Astrocyte (in vitro differentiated cells and primary cell): Measurements from ENCODE around the gene RIOK2. TPM values are rescaled to one million over a fixed set of nuclear protein-coding genes. Genes with fewer than 3 reads are reported as not detected.
A peak's percentile ranks its signal among the peaks of the same experiment; 100 is the strongest.

Source experiments
- DNase-seq: peaks from one replicate; pipeline ENCODE4 v3.0.0-alpha.2; 2010; ENCODE audit warnings: low read depth
- FAIRE-seq: peaks from 2 replicates; lab custom pipeline; 2011; peaks lifted over from hg19 to GRCh38; lab: Jason Lieb, UNC
- H2AFZ ChIP-seq: 2 replicates; pipeline ENCODE4 v1.6.0; 2012; ENCODE audit warnings: low read depth, low read length, inconsistent platforms
- H3K27ac ChIP-seq: 2 replicates; pipeline ENCODE4 v1.5.1; 2011; ENCODE audit warnings: low read depth, low read length, inconsistent platforms
- H3K27me3 ChIP-seq: 2 replicates; pipeline ENCODE4 v1.6.0; 2011; ENCODE audit warnings: low read length, inconsistent platforms; ENCODE audit not compliant: insufficient read depth
- H3K36me3 ChIP-seq: 2 replicates; pipeline ENCODE4 v1.5.1; 2011; ENCODE audit warnings: low read length, inconsistent platforms; ENCODE audit not compliant: insufficient read depth
- H3K4me1 ChIP-seq: 2 replicates; pipeline ENCODE4 v1.5.1; 2011; ENCODE audit warnings: low read length, inconsistent platforms; ENCODE audit not compliant: insufficient read depth
- H3K4me2 ChIP-seq: 2 replicates; pipeline ENCODE4 v1.6.0; 2012; ENCODE audit warnings: low read length, inconsistent platforms
- H3K4me3 ChIP-seq: 2 replicates; pipeline ENCODE4 v1.5.1; 2011; ENCODE audit warnings: low read depth, mild to moderate bottlenecking, low read length, inconsistent platforms; ENCODE audit not compliant: insufficient read depth
- H3K79me2 ChIP-seq: 2 replicates; pipeline ENCODE4 v1.6.0; 2012; ENCODE audit warnings: mild to moderate bottlenecking, low read length, inconsistent platforms; ENCODE audit not compliant: insufficient read depth
- H3K9ac ChIP-seq: 2 replicates; pipeline ENCODE4 v1.6.0; 2012; ENCODE audit warnings: mild to moderate bottlenecking, low read length, inconsistent platforms
- H3K9me3 ChIP-seq: 2 replicates; pipeline ENCODE4 v1.5.1; 2012; ENCODE audit warnings: low read depth, mild to moderate bottlenecking, low read length, inconsistent platforms; ENCODE audit not compliant: insufficient read depth
- H4K20me1 ChIP-seq: 2 replicates; pipeline ENCODE4 v1.6.0; 2012; ENCODE audit warnings: low read length, inconsistent platforms; ENCODE audit not compliant: insufficient read depth
- H3K27ac Mint-ChIP-seq: one replicate; pipeline ENCODE4 v1.8.0; 2021; ENCODE audit warnings: mild to moderate bottlenecking, mixed read lengths; ENCODE audit not compliant: unreplicated experiment
- H3K27me3 Mint-ChIP-seq: one replicate; pipeline ENCODE4 v1.8.0; 2021; ENCODE audit warnings: low read depth, mixed read lengths; ENCODE audit not compliant: unreplicated experiment
- H3K36me3 Mint-ChIP-seq: one replicate; pipeline ENCODE4 v1.8.0; 2021; ENCODE audit warnings: low read depth, mixed read lengths; ENCODE audit not compliant: unreplicated experiment
- H3K4me1 Mint-ChIP-seq: one replicate; pipeline ENCODE4 v1.8.0; 2021; ENCODE audit warnings: low read depth, mixed read lengths; ENCODE audit not compliant: unreplicated experiment
- H3K4me3 Mint-ChIP-seq: one replicate; pipeline ENCODE4 v1.8.0; 2021; ENCODE audit warnings: mild to moderate bottlenecking, moderate library complexity, mixed read lengths; ENCODE audit not compliant: unreplicated experiment
- H3K9me3 Mint-ChIP-seq: one replicate; pipeline ENCODE4 v1.8.0; 2021; ENCODE audit warnings: mild to moderate bottlenecking, mixed read lengths; ENCODE audit not compliant: unreplicated experiment
- EZH2 ChIP-seq: IDR thresholded peaks from 2 replicates; pipeline ENCODE4 v1.6.1; 2012; ENCODE audit warnings: mild to moderate bottlenecking, low read length, inconsistent platforms; ENCODE audit not compliant: insufficient read depth
- total RNA-seq: library from RNA; stranded (reverse); gene quantifications from 2 replicates; pipeline ENCODE4 v1.2.1, GENCODE V29; 2021
- TF ChIP-seq, protein P1 (sequence below): IDR thresholded peaks from 2 replicates; pipeline ENCODE4 v1.5.1; 2011; ENCODE audit warnings: low read depth, mild to moderate bottlenecking, inconsistent platforms, low read length, moderate library complexity; ENCODE audit not compliant: insufficient read depth

The RIOK2 gene
- total RNA-seq, 1 donor from 2014 or later = 39.4 TPM

DNA sequence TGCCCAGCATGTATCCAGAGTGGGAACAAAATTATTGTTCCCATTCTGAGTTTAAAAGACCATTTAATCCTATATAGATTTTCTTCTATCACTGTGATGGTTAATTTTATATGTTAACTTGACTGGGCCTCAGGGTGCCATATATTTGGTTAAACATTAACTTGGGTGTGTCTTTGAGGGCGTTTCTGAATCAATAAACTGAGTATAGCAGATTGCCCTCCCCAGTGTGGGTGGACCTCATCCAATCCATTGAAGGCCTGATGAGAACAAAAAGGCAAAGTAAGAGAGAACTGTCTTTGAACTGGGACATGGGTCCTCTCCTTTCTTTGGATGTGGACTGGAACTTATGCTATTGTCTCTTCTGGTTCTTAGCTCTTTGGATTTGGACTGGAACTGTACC lies 17.3 kb downstream of the RIOK2 start:
- Histone ChIP-seq H3K4me2 (no peak overlapping the region), H3K4me1 (no peaks in the 10 kb centered on the region), H3K27ac (no peak overlapping the region), H3K36me3 (peaks cover 49% of the 10 kb centered on the region), H4K20me1 (peaks cover 9% of the 10 kb centered on the region), H3K27me3 (no peaks in the 10 kb centered on the region), H3K9me3 (no peaks in the 10 kb centered on the region), H3K4me3 (no peak overlapping the region), H3K79me2 (no peaks in the 10 kb centered on the region), H2AFZ (no peak overlapping the region), H3K9ac (no peak overlapping the region)
- Mint-ChIP-seq H3K36me3 (peaks cover 8% of the 10 kb centered on the region), H3K4me1 (peaks cover 3% of the 10 kb centered on the region), H3K9me3 (no peaks in the 10 kb centered on the region), H3K27me3 (no peaks in the 10 kb centered on the region), H3K27ac (no peak overlapping the region), H3K4me3 (no peak overlapping the region)
- DNase-seq = no peak
- TF ChIP-seq, protein P1, sequence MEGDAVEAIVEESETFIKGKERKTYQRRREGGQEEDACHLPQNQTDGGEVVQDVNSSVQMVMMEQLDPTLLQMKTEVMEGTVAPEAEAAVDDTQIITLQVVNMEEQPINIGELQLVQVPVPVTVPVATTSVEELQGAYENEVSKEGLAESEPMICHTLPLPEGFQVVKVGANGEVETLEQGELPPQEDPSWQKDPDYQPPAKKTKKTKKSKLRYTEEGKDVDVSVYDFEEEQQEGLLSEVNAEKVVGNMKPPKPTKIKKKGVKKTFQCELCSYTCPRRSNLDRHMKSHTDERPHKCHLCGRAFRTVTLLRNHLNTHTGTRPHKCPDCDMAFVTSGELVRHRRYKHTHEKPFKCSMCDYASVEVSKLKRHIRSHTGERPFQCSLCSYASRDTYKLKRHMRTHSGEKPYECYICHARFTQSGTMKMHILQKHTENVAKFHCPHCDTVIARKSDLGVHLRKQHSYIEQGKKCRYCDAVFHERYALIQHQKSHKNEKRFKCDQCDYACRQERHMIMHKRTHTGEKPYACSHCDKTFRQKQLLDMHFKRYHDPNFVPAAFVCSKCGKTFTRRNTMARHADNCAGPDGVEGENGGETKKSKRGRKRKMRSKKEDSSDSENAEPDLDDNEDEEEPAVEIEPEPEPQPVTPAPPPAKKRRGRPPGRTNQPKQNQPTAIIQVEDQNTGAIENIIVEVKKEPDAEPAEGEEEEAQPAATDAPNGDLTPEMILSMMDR = no peak
- TF ChIP-seq EZH2 = no peak
- no peak for FAIRE-seq

DNA sequence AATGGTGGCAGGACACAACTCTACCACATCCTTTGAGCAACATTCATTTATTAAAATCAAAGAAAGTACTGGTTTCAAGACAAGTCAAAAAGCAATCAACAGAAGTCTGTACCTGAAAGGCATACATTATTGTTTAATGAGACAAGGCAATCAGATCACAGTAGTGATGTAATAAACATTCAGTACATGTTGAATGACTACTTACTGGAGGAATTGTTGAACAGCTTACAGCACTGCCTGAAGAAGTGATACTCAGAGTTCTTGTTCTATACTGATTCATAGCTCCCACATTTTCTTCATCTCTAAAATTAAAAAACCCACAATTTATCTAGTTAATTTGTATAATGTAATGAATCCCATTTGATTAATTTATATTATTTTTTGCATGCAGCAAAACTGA lies 18.2 kb downstream of the RIOK2 start:
- Histone ChIP-seq H3K4me2 (no peak overlapping the region), H3K27me3 (no peaks in the 10 kb centered on the region), H3K27ac (no peak overlapping the region), H2AFZ (no peak overlapping the region), H3K36me3 (peaks cover 45% of the 10 kb centered on the region), H3K4me1 (no peaks in the 10 kb centered on the region), H3K79me2 (no peaks in the 10 kb centered on the region), H3K9me3 (no peaks in the 10 kb centered on the region), H3K4me3 (no peak overlapping the region), H4K20me1 (peaks cover 9% of the 10 kb centered on the region), H3K9ac (no peak overlapping the region)
- TF ChIP-seq, protein P1 = no peak
- TF ChIP-seq EZH2 = no peak
- no peaks in the 10 kb centered on the region for H3K27me3 Mint-ChIP-seq
- no peaks in the 10 kb centered on the region for H3K9me3 Mint-ChIP-seq
- peak overlapping the region; percentile 47 for H3K27ac Mint-ChIP-seq
- DNase-seq (no peak), FAIRE-seq (no peak)
- H3K4me3 Mint-ChIP-seq = no peak overlapping the region
- peaks cover 3% of the 10 kb centered on the region for H3K4me1 Mint-ChIP-seq
- H3K36me3 Mint-ChIP-seq = peaks cover 10% of the 10 kb centered on the region

DNA sequence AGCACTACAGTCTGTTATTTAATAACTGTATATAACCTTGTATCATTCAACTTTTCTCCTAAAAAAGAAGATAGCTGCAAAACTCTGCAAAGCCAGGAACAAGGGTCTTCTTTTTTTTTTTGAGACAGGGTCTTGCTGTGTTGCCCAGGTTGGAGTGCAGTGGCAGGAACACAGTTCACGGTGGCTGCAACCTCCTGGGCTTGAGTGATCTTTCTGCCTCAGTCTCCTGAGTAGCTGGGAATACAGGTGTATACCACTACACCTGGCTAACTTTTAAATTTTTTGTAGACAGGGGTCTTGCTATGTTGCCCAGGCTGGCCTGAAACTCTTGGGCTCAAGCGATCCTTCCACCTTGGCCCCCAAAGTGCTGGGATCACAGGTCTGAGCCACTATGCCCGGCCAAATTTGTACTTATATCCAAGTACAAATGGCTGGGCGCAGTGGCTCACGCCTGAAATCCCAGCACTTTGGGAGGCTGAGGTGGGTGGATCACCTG lies 19.2 kb downstream of the RIOK2 start:
- H3K36me3 ChIP-seq = peaks cover 35% of the 10 kb centered on the region

More for the DNA sequence above, 19.2 kb downstream of the RIOK2 start:
- Histone ChIP-seq H3K27ac (no peak overlapping the region), H3K4me2 (no peak overlapping the region), H3K4me1 (no peaks in the 10 kb centered on the region), H3K79me2 (no peaks in the 10 kb centered on the region), H3K27me3 (no peaks in the 10 kb centered on the region), H3K9ac (no peak overlapping the region), H3K4me3 (no peak overlapping the region), H3K9me3 (no peaks in the 10 kb centered on the region), H4K20me1 (peaks cover 9% of the 10 kb centered on the region), H2AFZ (no peak overlapping the region)
- Mint-ChIP-seq H3K36me3 (peaks cover 11% of the 10 kb centered on the region), H3K4me3 (no peak overlapping the region), H3K9me3 (peaks cover 1% of the 10 kb centered on the region), H3K4me1 (peaks cover 3% of the 10 kb centered on the region), H3K27me3 (no peaks in the 10 kb centered on the region), H3K27ac (no peak overlapping the region)
- FAIRE-seq (no peak), DNase-seq (no peak)
- TF ChIP-seq, protein P1 = no peak
